Measurements from ENCODE around the gene ARHGEF28. TPM values are rescaled to one million over a fixed set of nuclear protein-coding genes. Genes with fewer than 3 reads are reported as not detected.

ARHGEF28 gene
- polyA plus RNA-seq, 2 donors = 5.9 to 6.5 TPM

- H3K27ac ChIP-seq (ENCODE audit: low read depth in 2 of 2, low read length in 1 of 2) = no peak overlapping the region
- H3K27me3 ChIP-seq (ENCODE audit: control insufficient read depth in 1 of 2, insufficient read depth in 2 of 2, low read length in 2 of 2) = no peaks in the 10 kb centered on the region
- H3K9me3 ChIP-seq (ENCODE audit: control insufficient read depth in 2 of 2, insufficient read depth in 1 of 2, low read depth in 1 of 2, low read length in 1 of 2) = no peaks in the 10 kb centered on the region
- no peaks in the 10 kb centered on the region for H3K4me1 ChIP-seq (ENCODE audit: control insufficient read depth in 2 of 2, insufficient read depth in 2 of 2, low read length in 1 of 2)
- H3K4me3 ChIP-seq (ENCODE audit: low read depth in 1 of 2, low read length in 2 of 2) = no peak overlapping the region
- 70 to 93% methylated on average over 3 of the region's 3 CpGs for WGBS, 2 donors
- H3K36me3 ChIP-seq (ENCODE audit: control insufficient read depth in 2 of 2, insufficient read depth in 2 of 2, low read length in 1 of 2) = no peaks in the 10 kb centered on the region
These were observed 26.6 kb upstream of the ARHGEF28 start for GRCh38 chr5:73599380-73599779.

DNA sequence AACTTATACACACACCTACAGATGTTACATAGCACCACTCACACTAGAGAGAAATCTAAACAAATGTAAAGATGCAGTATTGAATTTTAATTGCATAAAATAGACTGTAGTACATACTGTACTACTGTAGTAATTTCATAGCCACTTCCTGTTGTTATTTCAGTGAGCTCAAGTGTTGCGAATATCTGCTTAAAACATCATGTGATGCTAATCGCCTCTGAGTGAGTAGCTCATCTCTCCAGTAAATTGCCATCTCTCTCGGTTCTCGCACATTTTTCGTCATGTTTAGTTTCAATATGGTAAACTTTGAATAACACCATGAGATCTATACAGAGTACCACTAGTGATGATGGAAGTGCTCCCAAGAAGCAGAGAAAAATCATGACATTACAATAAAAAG lies 22.0 kb upstream of the ARHGEF28 start:
- Histone ChIP-seq H3K27ac (ENCODE audit: low read depth in 2 of 2, low read length in 1 of 2) (no peak overlapping the region), H3K36me3 (ENCODE audit: control insufficient read depth in 2 of 2, insufficient read depth in 2 of 2, low read length in 1 of 2) (no peaks in the 10 kb centered on the region), H3K4me1 (ENCODE audit: control insufficient read depth in 2 of 2, insufficient read depth in 2 of 2, low read length in 1 of 2) (no peaks in the 10 kb centered on the region), H3K4me3 (ENCODE audit: low read depth in 1 of 2, low read length in 2 of 2) (no peak overlapping the region), H3K27me3 (ENCODE audit: control insufficient read depth in 1 of 2, insufficient read depth in 2 of 2, low read length in 2 of 2) (no peaks in the 10 kb centered on the region), H3K9me3 (ENCODE audit: control insufficient read depth in 2 of 2, insufficient read depth in 1 of 2, low read depth in 1 of 2, low read length in 1 of 2) (no peaks in the 10 kb centered on the region)
- 91 to 92% methylated on average over 5 of the region's 5 CpGs for WGBS, 2 donors

- 44 to 55% methylated on average over 8 of the region's 8 CpGs for WGBS, 2 donors
- Histone ChIP-seq H3K27me3 (ENCODE audit: control insufficient read depth in 1 of 2, insufficient read depth in 2 of 2, low read length in 2 of 2) (no peaks in the 10 kb centered on the region), H3K4me1 (ENCODE audit: control insufficient read depth in 2 of 2, insufficient read depth in 2 of 2, low read length in 1 of 2) (no peaks in the 10 kb centered on the region), H3K4me3 (ENCODE audit: low read depth in 1 of 2, low read length in 2 of 2) (no peak overlapping the region), H3K9me3 (ENCODE audit: control insufficient read depth in 2 of 2, insufficient read depth in 1 of 2, low read depth in 1 of 2, low read length in 1 of 2) (no peaks in the 10 kb centered on the region), H3K27ac (ENCODE audit: low read depth in 2 of 2, low read length in 1 of 2) (no peak overlapping the region), H3K36me3 (ENCODE audit: control insufficient read depth in 2 of 2, insufficient read depth in 2 of 2, low read length in 1 of 2) (no peaks in the 10 kb centered on the region)
These were observed 20.5 kb upstream of the ARHGEF28 start for GRCh38 chr5:73605223-73606087.

- H3K4me1 ChIP-seq (ENCODE audit: control insufficient read depth in 2 of 2, insufficient read depth in 2 of 2, low read length in 1 of 2) = no peaks in the 10 kb centered on the region
- 62 to 70% methylated on average over 3 of the region's 3 CpGs for WGBS, 2 donors
- no peaks in the 10 kb centered on the region for H3K9me3 ChIP-seq (ENCODE audit: control insufficient read depth in 2 of 2, insufficient read depth in 1 of 2, low read depth in 1 of 2, low read length in 1 of 2)
- no peaks in the 10 kb centered on the region for H3K36me3 ChIP-seq (ENCODE audit: control insufficient read depth in 2 of 2, insufficient read depth in 2 of 2, low read length in 1 of 2)
- H3K27me3 ChIP-seq (ENCODE audit: control insufficient read depth in 1 of 2, insufficient read depth in 2 of 2, low read length in 2 of 2) = no peaks in the 10 kb centered on the region
- no peak overlapping the region for H3K4me3 ChIP-seq (ENCODE audit: low read depth in 1 of 2, low read length in 2 of 2)
- no peak overlapping the region for H3K27ac ChIP-seq (ENCODE audit: low read depth in 2 of 2, low read length in 1 of 2)
These were observed 19.7 kb upstream of the ARHGEF28 start for GRCh38 chr5:73606206-73606753.

GRCh38 chr5:73607228-73607627 lies 18.8 kb upstream of the ARHGEF28 start:
- H3K9me3 ChIP-seq (ENCODE audit: control insufficient read depth in 2 of 2, insufficient read depth in 1 of 2, low read depth in 1 of 2, low read length in 1 of 2) = no peaks in the 10 kb centered on the region
- H3K4me3 ChIP-seq (ENCODE audit: low read depth in 1 of 2, low read length in 2 of 2) = no peak overlapping the region
- no peak overlapping the region for H3K27ac ChIP-seq (ENCODE audit: low read depth in 2 of 2, low read length in 1 of 2)
- no peaks in the 10 kb centered on the region for H3K4me1 ChIP-seq (ENCODE audit: control insufficient read depth in 2 of 2, insufficient read depth in 2 of 2, low read length in 1 of 2)
- no peaks in the 10 kb centered on the region for H3K27me3 ChIP-seq (ENCODE audit: control insufficient read depth in 1 of 2, insufficient read depth in 2 of 2, low read length in 2 of 2)
- H3K36me3 ChIP-seq (ENCODE audit: control insufficient read depth in 2 of 2, insufficient read depth in 2 of 2, low read length in 1 of 2) = no peaks in the 10 kb centered on the region

DNA sequence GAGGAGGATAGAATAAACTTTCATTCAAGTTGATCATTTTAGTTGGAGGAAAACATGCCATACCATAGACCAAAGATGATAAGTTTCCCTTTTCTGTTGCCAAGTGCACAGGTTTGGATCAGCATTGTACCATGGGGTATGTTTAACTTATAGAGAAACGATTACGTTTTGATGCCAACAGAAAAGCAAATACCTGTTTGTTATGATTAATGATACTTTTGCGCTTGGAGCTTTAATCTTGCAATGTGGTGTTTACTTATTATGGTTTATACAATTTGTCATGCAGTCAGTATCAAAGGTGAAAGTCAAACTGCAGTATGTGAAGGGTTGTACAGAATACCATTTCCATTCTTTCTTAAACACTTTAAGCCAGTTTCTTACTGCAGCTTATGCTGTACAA lies 13.2 kb upstream of the ARHGEF28 start:
- no peaks in the 10 kb centered on the region for H3K9me3 ChIP-seq (ENCODE audit: control insufficient read depth in 2 of 2, insufficient read depth in 1 of 2, low read depth in 1 of 2, low read length in 1 of 2)
- WGBS, 2 donors = 33% methylated on average over 3 of the region's 3 CpGs
- H3K4me1 ChIP-seq (ENCODE audit: control insufficient read depth in 2 of 2, insufficient read depth in 2 of 2, low read length in 1 of 2) = peaks cover 0 to 5% of the 10 kb centered on the region in 2 donors
- no peak overlapping the region for H3K4me3 ChIP-seq (ENCODE audit: low read depth in 1 of 2, low read length in 2 of 2)
- H3K27ac ChIP-seq (ENCODE audit: low read depth in 2 of 2, low read length in 1 of 2) = no peak overlapping the region
- H3K36me3 ChIP-seq (ENCODE audit: control insufficient read depth in 2 of 2, insufficient read depth in 2 of 2, low read length in 1 of 2) = no peaks in the 10 kb centered on the region
- no peaks in the 10 kb centered on the region for H3K27me3 ChIP-seq (ENCODE audit: control insufficient read depth in 1 of 2, insufficient read depth in 2 of 2, low read length in 2 of 2)

DNA sequence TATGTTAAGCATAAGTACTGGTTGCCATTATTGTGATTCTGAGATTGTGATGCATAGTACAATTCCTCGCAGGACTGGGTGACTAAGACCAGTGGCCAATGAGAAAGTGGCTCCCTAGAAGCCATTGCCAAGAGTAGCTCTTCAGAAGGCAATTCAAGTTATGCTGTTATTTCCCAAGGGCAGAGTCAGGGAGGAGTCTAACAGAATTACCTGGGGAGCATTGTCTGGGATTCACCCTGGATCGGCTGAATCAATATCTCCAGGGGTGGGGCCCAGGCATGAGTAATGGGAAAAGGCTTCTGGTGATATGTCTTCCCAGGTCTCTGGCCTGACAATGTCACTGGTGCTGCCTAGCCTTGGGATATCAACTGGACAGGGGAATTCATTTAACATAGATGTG lies 10.9 kb upstream of the ARHGEF28 start:
- Histone ChIP-seq H3K9me3 (ENCODE audit: control insufficient read depth in 2 of 2, insufficient read depth in 1 of 2, low read depth in 1 of 2, low read length in 1 of 2) (no peaks in the 10 kb centered on the region), H3K36me3 (ENCODE audit: control insufficient read depth in 2 of 2, insufficient read depth in 2 of 2, low read length in 1 of 2) (no peaks in the 10 kb centered on the region), H3K27me3 (ENCODE audit: control insufficient read depth in 1 of 2, insufficient read depth in 2 of 2, low read length in 2 of 2) (no peaks in the 10 kb centered on the region), H3K27ac (ENCODE audit: low read depth in 2 of 2, low read length in 1 of 2) (no peak overlapping the region), H3K4me1 (ENCODE audit: control insufficient read depth in 2 of 2, insufficient read depth in 2 of 2, low read length in 1 of 2) (peaks cover 0 to 5% of the 10 kb centered on the region in 2 donors), H3K4me3 (ENCODE audit: low read depth in 1 of 2, low read length in 2 of 2) (no peak overlapping the region)
- 50 to 64% methylated on average over 2 of the region's 2 CpGs for WGBS, 2 donors

- H3K27me3 ChIP-seq (ENCODE audit: control insufficient read depth in 1 of 2, insufficient read depth in 2 of 2, low read length in 2 of 2) = no peaks in the 10 kb centered on the region
- H3K4me3 ChIP-seq (ENCODE audit: low read depth in 1 of 2, low read length in 2 of 2) = no peak overlapping the region
- no peak overlapping the region for H3K27ac ChIP-seq (ENCODE audit: low read depth in 2 of 2, low read length in 1 of 2)
- no peaks in the 10 kb centered on the region for H3K9me3 ChIP-seq (ENCODE audit: control insufficient read depth in 2 of 2, insufficient read depth in 1 of 2, low read depth in 1 of 2, low read length in 1 of 2)
- peaks cover 0 to 5% of the 10 kb centered on the region in 2 donors for H3K4me1 ChIP-seq (ENCODE audit: control insufficient read depth in 2 of 2, insufficient read depth in 2 of 2, low read length in 1 of 2)
- 90 to 91% methylated on average over 4 of the region's 4 CpGs for WGBS, 2 donors
- no peaks in the 10 kb centered on the region for H3K36me3 ChIP-seq (ENCODE audit: control insufficient read depth in 2 of 2, insufficient read depth in 2 of 2, low read length in 1 of 2)
These were observed 10.0 kb upstream of the ARHGEF28 start for GRCh38 chr5:73615947-73616346.

GRCh38 chr5:73617510-73618279 lies 8.3 kb upstream of the ARHGEF28 start:
- H3K4me3 ChIP-seq (ENCODE audit: low read depth in 1 of 2, low read length in 2 of 2) = no peak overlapping the region
- WGBS, 2 donors = 66 to 74% methylated on average over 9 of the region's 9 CpGs
- no peaks in the 10 kb centered on the region for H3K9me3 ChIP-seq (ENCODE audit: control insufficient read depth in 2 of 2, insufficient read depth in 1 of 2, low read depth in 1 of 2, low read length in 1 of 2)

More at GRCh38 chr5:73617510-73618279, 8.3 kb upstream of the ARHGEF28 start:
- no peak overlapping the region for H3K27ac ChIP-seq (ENCODE audit: low read depth in 2 of 2, low read length in 1 of 2)
- no peaks in the 10 kb centered on the region for H3K27me3 ChIP-seq (ENCODE audit: control insufficient read depth in 1 of 2, insufficient read depth in 2 of 2, low read length in 2 of 2)
- H3K4me1 ChIP-seq (ENCODE audit: control insufficient read depth in 2 of 2, insufficient read depth in 2 of 2, low read length in 1 of 2) = peaks cover 0 to 5% of the 10 kb centered on the region in 2 donors
- H3K36me3 ChIP-seq (ENCODE audit: control insufficient read depth in 2 of 2, insufficient read depth in 2 of 2, low read length in 1 of 2) = no peaks in the 10 kb centered on the region
